ENCODE results near the gene REV3L.

The REV3L gene

DNA sequence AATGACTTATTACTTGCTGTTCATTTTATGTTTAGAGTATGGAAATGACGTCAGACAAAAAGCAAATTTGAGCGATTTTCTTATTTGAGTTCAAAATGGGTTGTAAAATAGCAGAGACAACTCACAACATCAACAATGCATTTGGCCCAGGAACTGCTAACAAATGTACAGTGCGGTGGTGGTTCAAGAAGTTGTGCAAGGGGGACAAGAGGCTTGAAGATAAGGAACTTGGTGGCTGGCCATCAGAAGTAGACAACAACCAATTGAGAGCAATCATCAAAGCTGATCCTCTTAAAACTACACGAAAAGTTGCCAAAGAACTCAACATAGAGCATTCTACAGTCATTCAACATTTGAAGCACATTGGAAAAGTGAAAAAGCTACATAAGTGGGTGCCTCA, 43.8 kb downstream of the REV3L start:
- TF ChIP-seq EZH2phosphoT487 (IDR thresholded peaks at IDR 0.05; ENCODE audit: low read length) = no peak
- TF ChIP-seq, protein P1, sequence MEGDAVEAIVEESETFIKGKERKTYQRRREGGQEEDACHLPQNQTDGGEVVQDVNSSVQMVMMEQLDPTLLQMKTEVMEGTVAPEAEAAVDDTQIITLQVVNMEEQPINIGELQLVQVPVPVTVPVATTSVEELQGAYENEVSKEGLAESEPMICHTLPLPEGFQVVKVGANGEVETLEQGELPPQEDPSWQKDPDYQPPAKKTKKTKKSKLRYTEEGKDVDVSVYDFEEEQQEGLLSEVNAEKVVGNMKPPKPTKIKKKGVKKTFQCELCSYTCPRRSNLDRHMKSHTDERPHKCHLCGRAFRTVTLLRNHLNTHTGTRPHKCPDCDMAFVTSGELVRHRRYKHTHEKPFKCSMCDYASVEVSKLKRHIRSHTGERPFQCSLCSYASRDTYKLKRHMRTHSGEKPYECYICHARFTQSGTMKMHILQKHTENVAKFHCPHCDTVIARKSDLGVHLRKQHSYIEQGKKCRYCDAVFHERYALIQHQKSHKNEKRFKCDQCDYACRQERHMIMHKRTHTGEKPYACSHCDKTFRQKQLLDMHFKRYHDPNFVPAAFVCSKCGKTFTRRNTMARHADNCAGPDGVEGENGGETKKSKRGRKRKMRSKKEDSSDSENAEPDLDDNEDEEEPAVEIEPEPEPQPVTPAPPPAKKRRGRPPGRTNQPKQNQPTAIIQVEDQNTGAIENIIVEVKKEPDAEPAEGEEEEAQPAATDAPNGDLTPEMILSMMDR (IDR thresholded peaks at IDR 0.05; ENCODE audit: low read length) = no peak
- TF ChIP-seq EZH2 (optimal IDR thresholded peaks at IDR 0.05; ENCODE audit: low read depth, low read length) = no peak
- Histone ChIP-seq H3K4me1 (ENCODE audit: low read length) (0 out of 2 replicates have a peak, but pooled peaks cover 7% of the 10 kb centered on the region), H2AFZ (ENCODE audit: low read length) (no peak overlapping the region), H3K4me2 (ENCODE audit: low read depth, low read length) (no peak overlapping the region), H3K9me2 (replicated peaks; ENCODE audit: insufficient read depth, low read length) (no peaks in the 10 kb centered on the region), H3K4me3 (ENCODE audit: low read length) (no peak overlapping the region), H3K27ac (ENCODE audit: low read length) (no peak overlapping the region), H3K79me2 (ENCODE audit: low read length) (peaks cover 51% of the 10 kb centered on the region), H3F3A (ENCODE audit: insufficient read depth, low read length) (no peaks in the 10 kb centered on the region), H3K9ac (ENCODE audit: low read length) (no peak overlapping the region), H4K20me1 (ENCODE audit: insufficient read depth, low read length) (no peaks in the 10 kb centered on the region), H3K9me3 (replicated peaks; ENCODE audit: insufficient read depth, low read length) (no peaks in the 10 kb centered on the region), H3K36me3 (replicated peaks; ENCODE audit: insufficient read depth, low read length) (no peaks in the 10 kb centered on the region), H3K27me3 (replicated peaks; ENCODE audit: insufficient read depth, low read length) (no peaks in the 10 kb centered on the region)
- DNase-seq = no peak

DNA sequence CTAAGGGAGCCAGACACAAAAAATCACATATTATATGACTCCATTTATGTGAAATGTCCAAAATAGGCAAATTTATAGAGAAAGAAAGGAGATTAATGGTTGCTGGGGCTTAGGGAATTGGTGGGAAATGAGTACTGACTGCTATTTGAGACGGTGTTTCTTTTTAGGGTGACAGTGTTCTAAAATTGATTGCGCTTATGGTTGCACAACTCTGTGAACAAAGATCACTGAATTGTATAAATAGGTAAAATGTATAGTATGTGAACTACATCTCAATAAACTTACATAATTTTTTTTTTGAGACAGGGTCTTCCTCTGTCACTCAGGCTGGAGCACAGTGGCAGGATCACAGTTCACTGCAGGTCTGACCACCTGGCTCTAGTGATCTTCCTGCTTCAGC, 45.4 kb downstream of the REV3L start:
- H4K20me1 ChIP-seq (ENCODE audit: insufficient read depth, low read length) = no peaks in the 10 kb centered on the region
- TF ChIP-seq, protein P1 (IDR thresholded peaks at IDR 0.05; ENCODE audit: low read length) = no peak
- no peak for DNase-seq
- H3K4me1 ChIP-seq (ENCODE audit: low read length) = peaks cover 9% of the 10 kb centered on the region; the same call in 1 of the 2 replicates
- no peaks in the 10 kb centered on the region for H3K36me3 ChIP-seq (replicated peaks; ENCODE audit: insufficient read depth, low read length)
- H3K9me3 ChIP-seq (replicated peaks; ENCODE audit: insufficient read depth, low read length) = no peaks in the 10 kb centered on the region
- no peaks in the 10 kb centered on the region for H3K27me3 ChIP-seq (replicated peaks; ENCODE audit: insufficient read depth, low read length)
- H3K4me2 ChIP-seq (ENCODE audit: low read depth, low read length) = no peak overlapping the region
- H3F3A ChIP-seq (ENCODE audit: insufficient read depth, low read length) = no peaks in the 10 kb centered on the region
- peaks cover 56% of the 10 kb centered on the region for H3K79me2 ChIP-seq (ENCODE audit: low read length)
- H3K27ac ChIP-seq (ENCODE audit: low read length) = no peak overlapping the region
- H3K4me3 ChIP-seq (ENCODE audit: low read length) = no peak overlapping the region
- no peak overlapping the region for H2AFZ ChIP-seq (ENCODE audit: low read length)
- H3K9me2 ChIP-seq (replicated peaks; ENCODE audit: insufficient read depth, low read length) = no peaks in the 10 kb centered on the region
- no peak overlapping the region for H3K9ac ChIP-seq (ENCODE audit: low read length)

DNA sequence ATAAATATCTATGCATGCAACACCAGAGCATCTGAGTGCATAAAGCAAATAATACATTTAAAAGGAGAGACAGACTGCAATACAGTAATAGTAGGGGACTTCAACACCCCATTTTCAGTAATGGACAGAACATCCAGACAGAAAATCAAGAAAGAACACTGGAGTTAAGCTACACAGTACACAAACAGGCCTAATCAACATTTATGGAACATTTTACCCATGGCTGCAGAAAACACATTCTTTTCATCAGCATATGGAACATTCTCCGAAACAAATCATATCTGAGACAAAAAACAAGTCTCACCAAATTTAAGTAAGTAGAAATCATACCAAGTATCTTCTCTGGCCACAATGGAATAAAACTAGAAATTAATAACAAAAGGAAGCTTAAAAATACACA, 50.5 kb downstream of the REV3L start:
- Histone ChIP-seq H3K9me2 (replicated peaks; ENCODE audit: insufficient read depth, low read length) (no peaks in the 10 kb centered on the region), H3K4me2 (ENCODE audit: low read depth, low read length) (no peak overlapping the region), H2AFZ (ENCODE audit: low read length) (no peak overlapping the region), H3K36me3 (replicated peaks; ENCODE audit: insufficient read depth, low read length) (no peaks in the 10 kb centered on the region), H3K4me3 (ENCODE audit: low read length) (no peak overlapping the region), H3K9ac (ENCODE audit: low read length) (no peak overlapping the region), H3K4me1 (ENCODE audit: low read length) (peaks cover 27% of the 10 kb centered on the region), H4K20me1 (ENCODE audit: insufficient read depth, low read length) (no peaks in the 10 kb centered on the region), H3K27me3 (replicated peaks; ENCODE audit: insufficient read depth, low read length) (no peaks in the 10 kb centered on the region), H3K79me2 (ENCODE audit: low read length) (peaks cover 86% of the 10 kb centered on the region), H3K9me3 (replicated peaks; ENCODE audit: insufficient read depth, low read length) (no peaks in the 10 kb centered on the region), H3K27ac (ENCODE audit: low read length) (no peak overlapping the region), H3F3A (ENCODE audit: insufficient read depth, low read length) (peaks cover 6% of the 10 kb centered on the region; the same call in 1 of the 2 replicates)
- no peak for DNase-seq
- TF ChIP-seq EZH2 (optimal IDR thresholded peaks at IDR 0.05; ENCODE audit: low read depth, low read length) (no peak), EZH2phosphoT487 (IDR thresholded peaks at IDR 0.05; ENCODE audit: low read length) (no peak)
- TF ChIP-seq, protein P1 (IDR thresholded peaks at IDR 0.05; ENCODE audit: low read length) = no peak

Measured in MM.1S (cell line).